ENCODE data around the gene SLC9A4. TPM values are rescaled to one million over a fixed set of nuclear protein-coding genes. Genes with fewer than 3 reads are reported as not detected.

The SLC9A4 gene
- total and polyA plus RNA-seq, 9 donors: 0.10 to 0.13 (median 0.11) TPM; not detected in 5

GRCh38 chr2:102444233-102444632 is 28.8 kb upstream of the SLC9A4 start:
- no peak for TF ChIP-seq CTCF (IDR thresholded peaks at IDR 0.05)
- no peak for TF ChIP-seq POLR2A (IDR thresholded peaks at IDR 0.05)
- no peak for TF ChIP-seq EP300 (IDR thresholded peaks at IDR 0.05)
- Histone ChIP-seq H3K27ac (no peak overlapping the region), H3K4me1 (ENCODE audit: insufficient read depth) (no peaks in the 10 kb centered on the region), H3K4me3 (no peak overlapping the region), H3K27me3 (no peaks in the 10 kb centered on the region), H3K9me3 (no peaks in the 10 kb centered on the region), H3K36me3 (no peaks in the 10 kb centered on the region)
- no peak for DNase-seq
- intact Hi-C loops (cut with DNase I): no loop called here
- WGBS, 3 donors: 67 to 80% (median 78%) methylated on average over 3 of the region's 3 CpGs

- 86 to 95% (median 89%) methylated on average over 9 of the region's 9 CpGs for WGBS, 3 donors
- H3K27ac ChIP-seq: no peak overlapping the region
- no peak overlapping the region for H3K4me3 ChIP-seq
- DNase-seq: no peak
- no peaks in the 10 kb centered on the region for H3K36me3 ChIP-seq
- H3K4me1 ChIP-seq (ENCODE audit: insufficient read depth): no peaks in the 10 kb centered on the region
- no peak for TF ChIP-seq CTCF (IDR thresholded peaks at IDR 0.05)
- H3K9me3 ChIP-seq: no peaks in the 10 kb centered on the region
- intact Hi-C loops (cut with DNase I): no loop called here
- H3K27me3 ChIP-seq: no peaks in the 10 kb centered on the region
These were observed 26.1 kb upstream of the SLC9A4 start for GRCh38 chr2:102446936-102447335.

- no peaks in the 10 kb centered on the region for H3K4me1 ChIP-seq (ENCODE audit: insufficient read depth)
- no peak overlapping the region for H3K27ac ChIP-seq
- no peaks in the 10 kb centered on the region for H3K36me3 ChIP-seq
- no peaks in the 10 kb centered on the region for H3K27me3 ChIP-seq
- intact Hi-C loops (cut with DNase I): no loop called here
- H3K9me3 ChIP-seq: no peaks in the 10 kb centered on the region
- DNase-seq: peak in 2 of 5 donors; percentile 23 to 27
- TF ChIP-seq CTCF (IDR thresholded peaks at IDR 0.05): peak in 1 of 3 donors; percentile 25
- no peak for TF ChIP-seq EP300 (IDR thresholded peaks at IDR 0.05)
- 0 to 1% (median 0%) methylated on average over 1 of the region's 1 CpG for whole genome bisulfite sequencing, 3 donors
- no peak overlapping the region for H3K4me3 ChIP-seq
These were observed 23.6 kb upstream of the SLC9A4 start for GRCh38 chr2:102449370-102449974.

GRCh38 chr2:102451968-102452367 is 21.1 kb upstream of the SLC9A4 start:
- DNase-seq: no peak
- TF ChIP-seq POLR2A (IDR thresholded peaks at IDR 0.05) (no peak), EP300 (IDR thresholded peaks at IDR 0.05) (no peak), CTCF (IDR thresholded peaks at IDR 0.05) (no peak)
- H3K27me3 ChIP-seq: no peaks in the 10 kb centered on the region
- H3K27ac ChIP-seq: no peak overlapping the region
- WGBS, 3 donors: 41 to 55% (median 44%) methylated on average over 2 of the region's 2 CpGs
- intact Hi-C loops (cut with DNase I): no loop called here
- no peak overlapping the region for H3K4me3 ChIP-seq
- no peaks in the 10 kb centered on the region for H3K9me3 ChIP-seq
- no peaks in the 10 kb centered on the region for H3K4me1 ChIP-seq (ENCODE audit: insufficient read depth)
- no peaks in the 10 kb centered on the region for H3K36me3 ChIP-seq

Data from ovary (tissue), 9 donors.